Subcutaneous adipose tissue (tissue), 4 donors: ENCODE data around the gene USP34. TPM values are rescaled to one million over a fixed set of nuclear protein-coding genes. Genes with fewer than 3 reads are reported as not detected.

ENCODE experiments used
- CTCF ChIP-seq: fragments of 450-650 bp; IDR thresholded peaks from one replicate; pipeline ENCODE4 v1.5.1; 2016; ENCODE audit warnings: low read depth, mild to moderate bottlenecking, control low read depth, antibody characterized with exemption, moderate library complexity
- total RNA-seq, 4 donors: library from RNA; depleted of rRNA; stranded (reverse); fragments of >200 nt; gene quantifications; one replicate each; pipeline ENCODE4 v1.1.0, GENCODE V29; 2016

USP34 gene
- total RNA-seq, 4 donors from 2014 or later: 137 to 225 (median 148) TPM

DNA sequence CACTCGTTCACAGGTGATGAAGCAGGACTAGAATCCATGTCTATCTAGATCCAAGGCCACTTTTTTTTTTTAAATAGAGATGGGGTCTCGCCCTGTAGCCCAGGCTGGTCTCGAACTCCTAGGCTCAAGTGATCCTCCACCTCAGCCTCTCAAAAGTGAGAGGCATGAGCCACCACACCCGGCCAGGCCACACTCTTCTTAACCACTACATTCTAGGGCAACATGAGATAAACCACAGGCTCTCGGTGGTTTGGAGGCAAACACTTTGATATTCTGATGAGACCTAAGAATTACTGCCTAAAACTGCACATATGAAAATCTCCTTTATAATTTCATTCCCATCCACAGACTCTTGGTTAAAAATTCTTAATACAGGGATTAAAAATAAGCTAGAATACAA lies 51.8 kb downstream of the USP34 start:
- no peak for TF ChIP-seq CTCF

DNA sequence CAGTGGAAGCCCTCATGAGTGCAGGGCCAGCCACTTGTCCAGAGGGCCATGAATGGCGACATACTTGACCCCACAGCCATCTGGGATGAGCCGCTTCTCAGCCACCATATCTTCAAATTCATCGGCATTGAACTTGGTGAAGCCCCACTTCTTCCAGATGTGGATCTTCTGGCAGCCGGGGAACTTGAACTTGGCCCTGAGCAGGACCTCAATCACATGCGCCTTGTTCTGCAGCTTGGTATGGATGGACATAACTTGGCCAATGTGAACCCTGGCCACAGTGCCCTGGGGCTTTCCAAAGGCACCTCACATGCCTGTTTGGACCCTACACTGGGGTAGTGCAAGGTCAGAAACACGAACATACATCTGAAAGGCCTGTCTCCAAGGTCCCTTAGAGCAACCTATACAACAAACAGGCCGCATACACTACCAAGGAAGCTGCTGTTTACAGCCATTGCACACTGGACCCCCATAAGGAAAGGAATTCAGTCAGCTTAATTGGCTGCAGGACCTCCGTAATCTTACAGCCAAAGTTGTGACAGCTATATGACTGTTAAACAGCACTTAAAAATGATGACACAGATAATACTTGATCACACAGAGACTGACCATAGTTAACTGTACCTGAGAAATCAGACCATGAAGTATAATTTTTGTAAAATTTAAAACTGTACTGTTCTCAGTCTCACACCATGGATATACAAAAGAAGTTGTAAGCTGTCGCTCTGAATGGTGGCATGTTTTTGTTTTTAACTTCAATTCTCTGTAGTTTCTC lies 53.8 kb downstream of the USP34 start:
- no peak for TF ChIP-seq CTCF

DNA sequence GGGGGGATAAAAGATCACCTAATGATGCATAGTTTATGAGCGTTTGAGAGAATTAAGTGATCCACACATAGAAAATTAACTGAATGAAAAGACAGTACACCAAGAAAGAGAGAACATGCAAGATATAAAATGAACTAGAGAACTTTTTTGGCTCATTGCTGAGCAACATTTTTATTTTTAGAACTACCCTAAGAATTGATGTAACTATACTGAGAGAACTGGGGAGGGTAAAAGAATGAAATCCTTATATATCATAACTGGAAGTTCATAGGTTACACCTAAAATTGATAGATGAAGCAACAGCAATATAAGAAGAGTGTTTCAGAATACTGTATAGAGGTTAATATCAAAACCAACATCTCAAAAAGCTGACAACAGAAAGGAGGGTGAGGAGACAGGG lies 55.6 kb downstream of the USP34 start:
- TF ChIP-seq CTCF: no peak

- no peak for TF ChIP-seq CTCF
Measured at GRCh38 chr2:61414674-61415073, 56.2 kb downstream of the USP34 start.

DNA sequence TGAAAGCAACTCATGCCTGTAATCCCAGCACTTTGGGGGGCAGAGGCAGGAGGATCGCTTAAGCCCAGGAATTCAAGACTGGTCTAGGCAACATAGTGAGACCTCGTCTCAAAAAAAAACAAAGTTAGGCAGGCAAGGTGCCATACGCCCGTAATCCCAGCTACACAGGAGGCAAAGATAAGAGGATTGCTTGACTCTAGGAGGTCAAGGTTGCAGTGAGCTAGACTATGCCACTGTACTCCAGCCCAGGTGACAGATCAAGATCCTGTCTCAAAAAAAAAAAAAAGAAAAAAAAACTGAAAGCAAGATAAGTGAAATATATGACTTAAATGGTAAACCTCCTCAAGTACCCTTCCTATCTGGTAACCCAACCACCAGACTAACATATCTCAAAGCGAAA lies 59.8 kb downstream of the USP34 start:
- TF ChIP-seq CTCF: no peak

DNA sequence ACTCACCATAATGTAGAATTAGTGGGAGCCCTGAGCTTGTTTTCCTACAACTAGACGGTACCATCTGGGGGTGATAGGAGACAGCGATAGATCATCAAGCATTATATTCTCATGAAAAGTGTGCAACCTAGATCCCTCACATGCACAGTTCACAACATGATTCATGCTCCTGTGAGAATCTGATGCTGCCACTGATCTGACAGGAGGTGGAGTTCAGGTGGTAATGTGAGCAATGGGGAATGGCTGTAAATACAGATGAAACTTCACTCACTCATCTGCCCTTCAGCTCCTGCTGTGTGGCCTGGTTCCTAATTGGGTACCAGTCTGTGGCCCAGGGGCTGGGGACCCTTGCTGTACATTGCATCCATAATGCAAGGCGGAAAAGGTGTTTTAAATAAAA lies 60.7 kb downstream of the USP34 start:
- TF ChIP-seq CTCF: no peak

GRCh38 chr2:61405813-61406212 lies 65.1 kb downstream of the USP34 start:
- TF ChIP-seq CTCF: no peak
